GM23338 (cell line): ENCODE results near the gene TRIO. TPM values are rescaled to one million over a fixed set of nuclear protein-coding genes. Genes with fewer than 3 reads are reported as not detected.

Source experiments
- ATAC-seq: fragments of 200-7000 bp; cut with Tn5 transposase; 3 replicates; pipeline ENCODE4 v1.9.1; 2020
- DNase-seq: peaks from one replicate; pipeline ENCODE4 v3.0.0-alpha.2; 2015; ENCODE audit warnings: low spot score
- H2AFZ ChIP-seq: fragments of 200-600 bp; sonication (generic); 2 replicates; pipeline ENCODE4 v1.8.0; 2016; ENCODE audit warnings: antibody characterized with exemption, mild to moderate bottlenecking, moderate library complexity
- H3F3A ChIP-seq: fragments of 200-600 bp; sonication (generic); replicated peaks from 2 replicates; pipeline ENCODE4 v1.8.0; 2017; ENCODE audit warnings: antibody characterized with exemption, mixed run types, low read depth
- H3K27ac ChIP-seq: fragments of 200-600 bp; sonication (generic); 2 replicates; pipeline ENCODE4 v1.6.1; 2016; ENCODE audit warnings: low read depth
- H3K27me3 ChIP-seq: fragments of 200-600 bp; sonication (generic); 2 replicates; pipeline ENCODE4 v1.8.0; 2016; ENCODE audit warnings: mild to moderate bottlenecking, mixed run types, moderate library complexity; ENCODE audit not compliant: insufficient read depth
- H3K36me3 ChIP-seq: fragments of 200-600 bp; sonication (generic); 2 replicates; pipeline ENCODE4 v1.8.0; 2016; ENCODE audit warnings: mild to moderate bottlenecking; ENCODE audit not compliant: insufficient read depth
- H3K4me1 ChIP-seq: fragments of 200-600 bp; sonication (generic); 2 replicates; pipeline ENCODE4 v1.8.0; 2016; ENCODE audit warnings: mild to moderate bottlenecking, moderate library complexity; ENCODE audit not compliant: insufficient read depth
- H3K4me2 ChIP-seq: fragments of 200-600 bp; sonication (generic); 2 replicates; pipeline ENCODE4 v1.7.1; 2017; ENCODE audit warnings: mixed run types
- H3K4me3 ChIP-seq: fragments of 200-600 bp; sonication (generic); 2 replicates; pipeline ENCODE4 v1.6.1; 2016; ENCODE audit warnings: mixed run types
- H3K79me2 ChIP-seq: fragments of 200-600 bp; sonication (generic); replicated peaks from 2 replicates; pipeline ENCODE4 v1.8.0; 2017; ENCODE audit warnings: mild to moderate bottlenecking; ENCODE audit not compliant: insufficient read depth
- H3K9me2 ChIP-seq: fragments of 200-600 bp; sonication (generic); 2 replicates; pipeline ENCODE4 v1.8.0; 2017; ENCODE audit not compliant: insufficient read depth
- H4K20me1 ChIP-seq: fragments of 200-600 bp; sonication (generic); replicated peaks from 2 replicates; pipeline ENCODE4 v1.8.0; 2017; ENCODE audit warnings: mild to moderate bottlenecking; ENCODE audit not compliant: insufficient read depth
- H3K27ac Mint-ChIP-seq: 2 replicates; pipeline ENCODE4 v1.8.0; 2020; ENCODE audit warnings: inconsistent platforms, mild to moderate bottlenecking, moderate library complexity, mixed read lengths
- H3K27me3 Mint-ChIP-seq: 3 replicates; pipeline ENCODE4 v1.8.0; 2022; ENCODE audit warnings: low read depth, mild to moderate bottlenecking, moderate library complexity, mixed read lengths, inconsistent platforms; ENCODE audit not compliant: insufficient read depth, poor library complexity
- H3K36me3 Mint-ChIP-seq: 3 replicates; pipeline ENCODE4 v1.8.0; 2021; ENCODE audit warnings: low read depth, mild to moderate bottlenecking, inconsistent platforms, moderate library complexity, mixed read lengths
- H3K4me1 Mint-ChIP-seq: 3 replicates; pipeline ENCODE4 v1.8.0; 2020; ENCODE audit warnings: mild to moderate bottlenecking, inconsistent platforms, mixed read lengths
- H3K4me3 Mint-ChIP-seq: 3 replicates; pipeline ENCODE4 v1.8.0; 2021; ENCODE audit warnings: moderate library complexity, mild to moderate bottlenecking, inconsistent platforms, mixed read lengths
- H3K9me3 Mint-ChIP-seq: 3 replicates; pipeline ENCODE4 v1.8.0; 2020; ENCODE audit warnings: moderate library complexity, mild to moderate bottlenecking, inconsistent platforms, mixed read lengths
- CREB1 ChIP-seq: fragments of 250-450 bp; sonication (Bioruptor Pico); IDR thresholded peaks from 2 replicates; pipeline ENCODE4 v1.5.0; 2020; ENCODE audit warnings: low read depth, mild to moderate bottlenecking, moderate library complexity
- ETS1 ChIP-seq: IDR thresholded peaks from 2 replicates; pipeline ENCODE4 v1.6.1; 2016; ENCODE audit warnings: antibody characterized with exemption
- EZH2 ChIP-seq: fragments of 200-600 bp; sonication (generic); IDR thresholded peaks from one replicate; pipeline ENCODE4 v1.8.0; 2017; ENCODE audit warnings: antibody characterized with exemption, mild to moderate bottlenecking, low read depth; ENCODE audit not compliant: unreplicated experiment
- EZH2phosphoT487 ChIP-seq: fragments of 200-600 bp; sonication (generic); IDR thresholded peaks from one replicate; pipeline ENCODE4 v1.8.1; 2018; ENCODE audit warnings: antibody characterized with exemption; ENCODE audit not compliant: unreplicated experiment
- JUNB ChIP-seq: IDR thresholded peaks from one replicate; pipeline ENCODE4 v1.6.1; 2016; ENCODE audit warnings: antibody characterized with exemption; ENCODE audit not compliant: unreplicated experiment
- POLR2AphosphoS5 ChIP-seq: IDR thresholded peaks from 2 replicates; pipeline ENCODE4 v1.6.1; 2016; ENCODE audit warnings: antibody characterized with exemption, low read depth
- REST ChIP-seq: IDR thresholded peaks from one replicate; pipeline ENCODE4 v1.6.1; 2018; ENCODE audit warnings: antibody characterized with exemption; ENCODE audit not compliant: unreplicated experiment
- STAT1 ChIP-seq: IDR thresholded peaks from one replicate; pipeline ENCODE4 v1.6.1; 2016; ENCODE audit warnings: antibody characterized with exemption; ENCODE audit not compliant: unreplicated experiment
- ZNF114 ChIP-seq: fragments of 250-450 bp; sonication (Bioruptor Pico); IDR thresholded peaks from 2 replicates; pipeline ENCODE4 v1.5.0; 2020; ENCODE audit warnings: mild to moderate bottlenecking, moderate library complexity
- ZNF331 ChIP-seq: fragments of 250-450 bp; sonication (Bioruptor Pico); IDR thresholded peaks from 2 replicates; pipeline ENCODE4 v1.5.0; 2020; ENCODE audit warnings: low read depth, mild to moderate bottlenecking, moderate library complexity
- polyA plus RNA-seq: library from polyadenylated mRNA; unstranded; fragments of >200 nt; fragmentation: Nextera tagmentation; extraction: Ambion mirVana; gene quantifications from 2 replicates; pipeline ENCODE4 v1.2.1, GENCODE V29; 2016
- total RNA-seq: library from RNA; depleted of rRNA; stranded (reverse); fragments of >200 nt; shearing (Covaris generic); gene quantifications from 2 replicates; pipeline ENCODE4 v1.2.3, GENCODE V29; 2014

The TRIO gene
- total and polyA plus RNA-seq, 2 experiments from 2014 or later, result 13.8 to 113 TPM

GRCh38 chr5:14261856-14262611, 118.9 kb downstream of the TRIO start:
- H3K27me3 Mint-ChIP-seq, result peaks cover 7% of the 10 kb centered on the region
- no peak for TF ChIP-seq ZNF331
- no peak for TF ChIP-seq POLR2AphosphoS5
- TF ChIP-seq ZNF114 (CRISPR knock-in tag), result no peak
- no peak for TF ChIP-seq CREB1 (CRISPR knock-in tag)
- TF ChIP-seq REST, result no peak
- TF ChIP-seq EZH2phosphoT487, result no peak
- TF ChIP-seq ETS1, result no peak
- TF ChIP-seq STAT1, result no peak
- no peak for TF ChIP-seq EZH2
- no peaks in the 10 kb centered on the region for H3K9me3 Mint-ChIP-seq
- DNase-seq (no peak), ATAC-seq (peak; percentile 16)
- H3K27ac Mint-ChIP-seq, result peak overlapping the region; percentile 4; the same call in 1 of the 2 replicates
- H4K20me1 ChIP-seq, result no peaks in the 10 kb centered on the region
- H3K79me2 ChIP-seq, result peaks cover 90% of the 10 kb centered on the region
- no peak overlapping the region for H3K4me3 ChIP-seq
- H3K4me3 Mint-ChIP-seq, result no peak overlapping the region
- no peak overlapping the region for H3K27ac ChIP-seq
- peaks cover 6% of the 10 kb centered on the region; the same call in 1 of the 2 replicates for H3F3A ChIP-seq
- no peaks in the 10 kb centered on the region for H3K36me3 ChIP-seq
- H3K4me1 Mint-ChIP-seq, result peaks cover 80% of the 10 kb centered on the region
- H3K36me3 Mint-ChIP-seq, result no peaks in the 10 kb centered on the region
- H3K4me2 ChIP-seq, result peak overlapping the region; percentile 67; the same call in 1 of the 2 replicates
- no peaks in the 10 kb centered on the region for H3K9me2 ChIP-seq
- no peak overlapping the region for H2AFZ ChIP-seq
- H3K27me3 ChIP-seq, result no peaks in the 10 kb centered on the region
- H3K4me1 ChIP-seq, result peaks cover 73% of the 10 kb centered on the region

- Mint-ChIP-seq H3K4me1 (peaks cover 78% of the 10 kb centered on the region), H3K27ac (no peak overlapping the region), H3K36me3 (no peaks in the 10 kb centered on the region), H3K27me3 (peaks cover 10% of the 10 kb centered on the region), H3K4me3 (no peak overlapping the region), H3K9me3 (no peaks in the 10 kb centered on the region)
- no peaks in the 10 kb centered on the region for H3K36me3 ChIP-seq
- ATAC-seq (no peak), DNase-seq (no peak)
- no peaks in the 10 kb centered on the region for H3K27me3 ChIP-seq
- no peaks in the 10 kb centered on the region for H4K20me1 ChIP-seq
- no peak overlapping the region for H3K4me3 ChIP-seq
- H3K79me2 ChIP-seq, result peaks cover 90% of the 10 kb centered on the region
- H3K4me1 ChIP-seq, result peaks cover 72% of the 10 kb centered on the region
- no peak overlapping the region for H3K27ac ChIP-seq
- H3F3A ChIP-seq, result peaks cover 4% of the 10 kb centered on the region; the same call in 1 of the 2 replicates
- H3K9me2 ChIP-seq, result no peaks in the 10 kb centered on the region
- H2AFZ ChIP-seq, result no peak overlapping the region
- 0 out of 2 replicates have a peak overlapping the region, but pooled peaks have one; percentile 21 for H3K4me2 ChIP-seq
- TF ChIP-seq ZNF331 (no peak), ETS1 (no peak), CREB1 (CRISPR knock-in tag) (no peak), JUNB (no peak)
These were observed 120.0 kb downstream of the TRIO start for GRCh38 chr5:14263113-14263512.
